ENCODE measurements around the gene HRAS.

Gene HRAS

DNA sequence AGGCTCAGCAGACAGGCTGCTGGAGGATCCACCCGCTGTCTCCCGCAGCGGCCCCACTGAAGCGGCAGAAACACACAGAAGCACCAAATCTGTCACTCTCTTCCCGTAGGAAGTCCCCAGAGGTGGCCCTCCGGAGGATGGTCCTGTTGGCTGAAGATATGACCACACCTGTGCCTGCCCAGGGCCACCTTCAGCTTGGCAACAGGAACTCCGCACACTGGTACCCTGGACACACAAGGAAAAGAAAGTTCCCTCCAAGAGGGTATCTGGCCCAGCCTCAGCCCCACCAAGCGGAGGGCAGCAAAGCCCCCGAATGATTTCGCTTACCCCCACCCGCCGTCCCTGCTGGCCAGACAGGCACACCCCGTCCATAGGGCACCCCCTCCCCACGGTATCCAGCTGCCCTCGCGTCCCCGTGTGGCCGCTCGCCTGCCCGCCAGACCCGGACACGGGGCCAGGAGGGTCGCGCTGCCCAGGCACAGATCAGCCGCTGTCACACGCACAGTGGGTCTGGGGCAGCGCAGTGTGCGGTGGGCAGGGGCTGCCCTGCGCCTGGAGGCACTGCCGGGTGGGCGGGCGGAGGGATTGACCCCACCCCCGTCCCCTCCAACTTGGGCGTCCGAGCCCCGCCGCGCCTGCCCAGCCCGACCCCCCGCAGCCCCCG is 32.4 kb upstream of the HRAS start:
- in situ Hi-C loops (cut with HindIII; ENCODE audit: low sequenced_read_pairs): no loop called here

DNA sequence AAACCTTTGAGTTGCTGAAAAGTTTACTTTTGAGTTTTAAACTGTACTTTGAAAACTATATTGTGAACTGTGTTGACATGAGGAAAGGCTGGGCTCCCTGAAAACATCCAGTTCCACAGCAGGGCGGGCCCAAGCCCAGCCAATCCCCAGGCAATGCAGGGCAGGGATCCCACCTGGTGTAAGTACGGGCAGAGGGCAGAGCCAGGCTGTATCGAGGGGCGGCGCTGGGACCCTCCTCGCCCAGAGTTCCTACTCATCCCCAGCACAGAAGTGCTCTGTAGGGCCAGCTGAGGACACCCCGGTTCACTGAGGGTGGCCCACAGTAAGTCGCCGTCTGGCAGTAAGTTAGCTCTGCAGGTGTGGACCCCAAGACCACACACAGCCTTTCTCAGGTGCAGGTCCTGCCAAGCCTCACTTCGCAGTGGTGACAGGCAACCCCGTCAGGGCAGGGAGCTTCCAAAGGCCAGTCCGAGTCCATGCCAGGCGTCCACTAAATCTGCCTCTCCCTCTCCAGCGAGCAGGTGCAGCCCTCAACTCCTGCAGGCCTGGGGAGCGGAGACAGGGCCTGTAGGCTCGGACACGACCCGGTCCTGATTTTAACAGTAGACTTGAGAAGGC is 31.7 kb upstream of the HRAS start:
- in situ Hi-C loops (cut with HindIII; ENCODE audit: low sequenced_read_pairs): no loop called here

DNA sequence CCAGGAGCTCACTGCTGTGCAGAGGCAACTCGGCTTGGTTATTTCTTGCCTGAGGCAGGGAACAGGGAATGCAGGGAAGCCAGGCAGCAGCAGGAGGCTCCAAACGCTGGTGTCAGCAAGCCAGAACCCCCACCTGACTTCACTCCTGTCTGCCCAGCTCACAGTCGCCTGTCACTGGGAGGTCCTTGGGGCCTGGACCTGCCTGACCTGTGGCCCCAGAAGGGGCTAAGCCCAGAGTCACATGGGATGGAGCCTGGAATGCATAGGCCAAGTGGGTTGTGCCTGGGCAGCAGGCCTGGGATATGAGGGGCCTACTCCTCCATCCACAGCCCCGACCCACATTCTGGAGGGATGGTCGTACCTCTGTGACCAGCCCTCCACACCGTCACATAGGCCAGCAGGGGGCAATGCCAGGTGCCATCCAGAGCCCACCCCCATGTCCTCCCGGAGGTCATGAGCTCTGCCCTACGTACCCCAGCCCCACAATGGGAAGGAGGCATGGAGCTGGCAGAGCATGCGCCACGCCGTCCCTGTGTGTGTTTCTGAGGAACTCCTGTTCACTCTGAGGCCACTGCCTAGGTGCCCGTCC is 30.6 kb upstream of the HRAS start:
- in situ Hi-C loops (cut with HindIII; ENCODE audit: low sequenced_read_pairs): no loop called here

DNA sequence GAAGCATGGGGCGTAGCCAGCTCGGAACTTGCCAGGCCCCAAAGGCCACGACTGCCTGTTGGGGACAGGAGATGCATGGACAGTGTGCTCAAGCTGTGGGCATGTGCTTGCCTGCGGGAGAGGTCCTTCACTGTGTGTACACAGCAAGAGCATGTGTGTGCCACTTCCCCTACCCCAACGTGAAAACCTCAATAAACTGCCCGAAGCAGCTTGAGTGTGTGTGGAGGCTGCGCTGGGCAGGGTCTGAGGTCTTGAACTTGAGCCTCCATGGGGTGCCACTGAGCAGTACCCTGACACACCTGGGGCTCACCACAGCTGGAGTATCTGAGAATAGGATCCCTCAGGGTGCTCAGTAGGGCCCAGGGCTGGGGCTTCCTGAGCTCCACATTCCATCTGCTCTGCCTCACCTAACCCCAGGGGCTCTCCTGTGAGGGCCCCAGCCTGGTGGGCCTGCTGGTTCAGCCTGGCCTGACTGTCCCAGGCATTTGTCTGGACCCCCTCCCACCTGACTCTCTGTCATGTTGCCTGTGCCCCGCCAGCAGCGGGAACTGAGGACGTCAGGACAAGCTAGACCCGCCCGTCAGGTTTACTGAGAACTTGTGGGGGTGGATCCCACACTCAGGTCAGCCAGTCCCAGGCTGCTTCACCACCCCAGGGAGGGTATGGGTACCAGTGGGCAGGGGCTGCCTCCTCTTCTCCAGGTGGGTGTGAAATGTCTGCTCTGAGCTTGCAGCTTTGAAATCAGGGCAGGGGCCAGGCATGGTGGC is 28.6 kb upstream of the HRAS start:
- in situ Hi-C loops (cut with HindIII; ENCODE audit: low sequenced_read_pairs): no loop called here

DNA sequence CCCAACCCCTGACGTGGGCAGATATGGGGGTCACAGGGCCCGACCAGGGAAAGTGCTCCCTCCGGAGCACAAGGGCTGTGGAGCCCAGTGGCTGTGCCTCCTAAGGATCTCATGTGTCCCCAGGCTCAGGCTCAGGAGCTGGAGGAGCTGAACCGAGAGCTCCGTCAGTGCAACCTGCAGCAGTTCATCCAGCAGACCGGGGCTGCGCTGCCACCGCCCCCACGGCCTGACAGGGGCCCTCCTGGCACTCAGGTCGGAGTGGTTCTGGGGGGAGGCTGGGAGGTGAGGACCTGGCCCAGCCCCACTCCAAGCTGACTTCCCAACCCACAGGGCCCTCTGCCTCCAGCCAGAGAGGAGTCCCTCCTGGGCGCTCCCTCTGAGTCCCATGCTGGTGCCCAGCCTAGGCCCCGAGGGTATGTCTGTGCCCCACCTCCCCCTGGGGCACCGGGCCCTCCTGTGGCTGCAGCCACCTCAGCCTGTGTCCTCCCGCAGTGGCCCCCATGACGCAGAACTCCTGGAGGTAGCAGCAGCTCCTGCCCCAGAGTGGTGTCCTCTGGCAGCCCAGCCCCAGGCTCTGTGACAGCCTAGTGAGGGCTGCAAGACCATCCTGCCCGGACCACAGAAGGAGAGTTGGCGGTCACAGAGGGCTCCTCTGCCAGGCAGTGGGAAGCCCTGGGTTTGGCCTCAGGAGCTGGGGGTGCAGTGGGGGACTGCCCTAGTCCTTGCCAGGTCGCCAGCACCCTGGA is 27.9 kb upstream of the HRAS start:
- in situ Hi-C loops (cut with HindIII; ENCODE audit: low sequenced_read_pairs): no loop called here

DNA sequence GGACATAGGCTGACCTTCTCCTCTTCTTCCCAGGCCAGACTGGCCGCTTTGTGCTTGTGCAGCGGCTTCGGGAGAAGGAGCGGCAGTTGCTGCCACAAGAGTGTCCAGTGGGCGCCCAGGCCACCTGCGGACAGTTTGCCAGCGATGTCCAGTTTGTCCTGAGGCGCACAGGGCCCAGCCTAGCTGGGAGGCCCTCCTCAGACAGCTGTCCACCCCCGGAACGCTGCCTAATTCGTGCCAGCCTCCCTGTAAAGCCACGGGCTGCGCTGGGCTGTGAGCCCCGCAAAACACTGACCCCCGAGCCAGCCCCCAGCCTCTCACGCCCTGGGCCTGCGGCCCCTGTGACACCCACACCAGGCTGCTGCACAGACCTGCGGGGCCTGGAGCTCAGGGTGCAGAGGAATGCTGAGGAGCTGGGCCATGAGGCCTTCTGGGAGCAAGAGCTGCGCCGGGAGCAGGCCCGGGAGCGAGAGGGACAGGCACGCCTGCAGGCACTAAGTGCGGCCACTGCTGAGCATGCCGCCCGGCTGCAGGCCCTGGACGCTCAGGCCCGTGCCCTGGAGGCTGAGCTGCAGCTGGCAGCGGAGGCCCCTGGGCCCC is 26.8 kb upstream of the HRAS start:
- in situ Hi-C loops (cut with HindIII; ENCODE audit: low sequenced_read_pairs): no loop called here

DNA sequence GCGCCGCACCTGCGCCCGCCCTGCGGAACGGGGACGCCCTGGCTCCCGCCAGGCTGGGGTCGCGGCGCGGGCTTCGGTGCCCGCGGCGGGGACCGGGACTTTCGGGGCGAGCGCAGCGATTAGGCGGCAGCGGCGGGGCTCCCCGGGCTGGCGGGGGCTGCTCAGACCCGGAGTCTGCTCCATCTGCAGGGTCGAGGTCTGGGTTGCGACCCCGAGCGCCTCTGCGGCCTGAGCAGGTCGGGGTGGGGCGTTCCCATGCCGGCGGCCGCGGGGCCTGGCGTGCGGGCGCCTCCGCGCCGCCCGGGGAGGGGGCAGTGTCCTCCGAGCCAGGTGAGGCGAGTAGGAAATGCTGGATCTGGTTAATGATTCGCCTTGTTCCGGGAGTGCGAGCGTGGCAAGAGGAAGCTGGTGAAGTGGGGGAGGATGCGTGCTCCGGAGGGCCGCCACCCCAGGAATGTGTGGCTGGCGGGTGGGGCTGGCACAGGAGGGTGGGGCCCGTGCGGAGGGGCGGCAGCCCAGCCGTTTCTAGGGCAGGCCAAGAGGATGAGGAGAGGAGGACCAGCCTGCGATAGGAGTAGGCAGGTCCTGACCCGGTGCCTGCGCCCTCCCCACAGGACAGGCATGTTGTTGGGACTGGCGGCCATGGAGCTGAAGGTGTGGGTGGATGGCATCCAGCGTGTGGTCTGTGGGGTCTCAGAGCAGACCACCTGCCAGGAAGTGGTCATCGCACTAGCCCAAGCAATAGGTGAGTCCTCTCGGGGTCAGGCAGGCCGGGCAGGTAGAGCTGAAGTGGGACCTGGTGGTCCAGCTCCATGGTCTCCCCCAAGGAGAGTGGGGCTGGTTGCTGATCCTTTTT is 26.0 kb upstream of the HRAS start:
- in situ Hi-C loops (cut with HindIII; ENCODE audit: low sequenced_read_pairs): no loop called here

DNA sequence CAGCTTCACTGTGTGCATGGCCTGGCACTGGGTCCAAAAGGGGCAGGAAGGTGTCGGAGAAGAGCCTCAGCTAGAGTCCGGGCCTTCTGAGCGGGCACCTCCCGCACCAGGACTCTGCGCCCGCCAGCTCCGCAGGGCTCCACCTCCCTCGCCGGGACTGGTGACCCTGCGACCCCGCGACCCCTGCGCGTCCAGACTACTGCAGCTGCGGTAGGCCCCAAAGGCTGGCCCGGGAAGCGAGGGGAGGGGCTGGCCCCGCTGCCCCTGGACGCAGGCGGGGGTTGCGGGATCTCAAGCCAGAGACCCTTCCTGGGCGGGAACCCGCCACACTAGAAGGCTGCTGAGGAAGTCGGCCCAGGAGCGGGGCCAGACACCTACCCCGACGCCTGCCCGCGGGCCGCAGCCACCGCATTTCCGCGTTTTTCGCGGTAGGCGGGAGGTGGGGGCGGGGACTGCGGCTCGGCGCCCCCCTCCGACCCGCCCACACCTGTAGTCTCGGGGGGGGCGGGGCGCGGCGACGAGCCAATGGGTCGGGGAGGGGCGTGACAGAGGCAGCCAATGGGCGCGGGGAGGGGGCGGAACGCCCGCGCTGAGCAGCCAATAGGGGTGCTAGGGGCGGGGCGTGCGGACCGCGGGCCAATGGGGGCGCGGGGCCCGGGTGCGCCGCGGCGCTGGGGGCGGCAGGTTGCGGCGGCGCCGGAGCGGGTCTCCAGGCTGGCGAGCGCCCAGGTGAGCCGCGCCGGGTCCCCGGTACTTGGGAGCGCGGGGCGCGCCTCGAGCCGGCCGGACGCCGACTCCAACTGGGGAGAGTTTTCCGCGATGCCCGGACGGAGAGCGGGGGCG is 25.1 kb upstream of the HRAS start, which contains the start of the genes LMNTD2 and RASSF7:
Gene LMNTD2 (minus strand): TSS at position 434 of the 843 bp plus-strand sequence. CDS start 22 bp downstream, at position 412.
Gene RASSF7 (plus strand): TSS at position 666 of the 843 bp plus-strand sequence. CDS start 799 bp downstream, outside the sequence.
- in situ Hi-C loops (cut with HindIII; ENCODE audit: low sequenced_read_pairs): no loop called here

DNA sequence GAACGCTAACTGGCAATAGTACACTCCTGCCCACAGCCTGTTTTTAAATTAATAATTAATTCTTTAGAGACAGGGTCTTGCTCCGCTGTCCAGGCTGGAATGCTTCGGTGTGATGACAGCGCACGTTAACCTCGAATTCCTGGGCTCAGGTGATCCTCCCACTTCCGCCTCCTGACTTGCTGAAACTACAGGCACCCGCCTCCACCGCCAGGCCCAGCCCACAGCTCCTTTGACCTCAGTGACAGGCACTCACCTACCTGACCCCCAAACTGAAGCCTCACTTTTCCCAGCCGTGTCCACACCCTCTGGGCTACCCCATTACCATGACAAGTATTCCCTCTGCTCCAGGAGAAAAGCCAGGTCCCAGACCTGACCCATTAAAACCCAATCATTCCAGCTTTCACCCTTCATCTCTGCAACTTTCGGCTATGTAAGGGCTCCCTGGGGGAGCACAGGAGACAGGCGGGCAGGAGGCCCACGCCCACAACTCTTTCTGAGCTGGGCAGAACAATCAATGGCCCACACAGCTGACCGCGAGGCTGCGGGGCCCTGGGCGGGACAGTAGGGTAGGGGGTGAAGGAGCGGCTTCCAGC is 24.4 kb upstream of the HRAS start:
- in situ Hi-C loops (cut with HindIII; ENCODE audit: low sequenced_read_pairs): no loop called here

DNA sequence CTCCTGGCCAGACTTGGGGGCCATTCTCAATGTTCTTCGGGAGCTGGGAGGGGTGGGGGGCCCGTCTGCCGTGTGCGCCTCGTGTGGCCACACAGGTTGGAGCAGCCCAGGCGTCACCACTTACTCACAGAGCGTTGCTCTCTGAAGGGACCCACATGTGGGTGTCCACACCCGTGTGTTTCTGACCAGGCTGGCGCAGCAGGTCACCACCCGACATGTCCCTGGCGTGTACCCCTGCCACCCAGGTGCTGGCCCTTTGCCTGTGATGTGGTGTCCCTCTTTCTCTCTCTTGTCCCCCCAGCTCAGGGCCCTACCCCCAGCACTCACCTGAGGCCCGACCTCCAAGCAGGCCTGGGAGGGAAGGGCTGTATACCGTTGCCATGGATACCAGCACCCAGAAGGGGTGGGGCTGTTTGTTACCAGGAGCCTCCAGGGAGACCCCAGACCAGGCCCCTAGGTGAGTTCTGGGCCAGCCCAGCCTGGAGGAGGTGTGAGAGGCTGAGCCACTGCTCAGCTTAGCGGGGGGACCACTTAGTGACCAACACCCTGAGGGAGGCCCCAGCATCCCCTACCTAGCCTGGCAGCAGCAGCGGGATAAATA is 23.7 kb upstream of the HRAS start:
- in situ Hi-C loops (cut with HindIII; ENCODE audit: low sequenced_read_pairs): no loop called here

DNA sequence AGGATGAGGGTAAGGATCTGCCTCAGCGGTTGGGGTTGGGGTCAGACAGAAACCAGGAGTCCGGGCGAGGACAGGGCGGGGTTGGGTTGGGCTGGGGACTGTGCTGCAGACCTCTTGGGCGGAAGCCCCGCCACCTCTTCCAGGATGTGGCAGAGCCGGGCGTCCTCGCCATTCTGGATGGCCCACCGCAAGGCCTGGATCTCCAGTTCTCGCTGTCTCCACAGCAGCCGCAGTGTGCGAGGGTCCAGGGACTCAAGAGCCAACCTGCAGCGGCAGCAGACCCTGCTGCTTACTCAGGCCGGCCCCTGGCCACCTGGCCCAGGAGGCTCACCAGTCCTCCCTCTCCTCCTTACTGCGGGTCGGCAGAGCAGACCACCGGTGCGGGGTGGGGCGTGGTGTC is 23.1 kb upstream of the HRAS start:
- in situ Hi-C loops (cut with HindIII; ENCODE audit: low sequenced_read_pairs): no loop called here

DNA sequence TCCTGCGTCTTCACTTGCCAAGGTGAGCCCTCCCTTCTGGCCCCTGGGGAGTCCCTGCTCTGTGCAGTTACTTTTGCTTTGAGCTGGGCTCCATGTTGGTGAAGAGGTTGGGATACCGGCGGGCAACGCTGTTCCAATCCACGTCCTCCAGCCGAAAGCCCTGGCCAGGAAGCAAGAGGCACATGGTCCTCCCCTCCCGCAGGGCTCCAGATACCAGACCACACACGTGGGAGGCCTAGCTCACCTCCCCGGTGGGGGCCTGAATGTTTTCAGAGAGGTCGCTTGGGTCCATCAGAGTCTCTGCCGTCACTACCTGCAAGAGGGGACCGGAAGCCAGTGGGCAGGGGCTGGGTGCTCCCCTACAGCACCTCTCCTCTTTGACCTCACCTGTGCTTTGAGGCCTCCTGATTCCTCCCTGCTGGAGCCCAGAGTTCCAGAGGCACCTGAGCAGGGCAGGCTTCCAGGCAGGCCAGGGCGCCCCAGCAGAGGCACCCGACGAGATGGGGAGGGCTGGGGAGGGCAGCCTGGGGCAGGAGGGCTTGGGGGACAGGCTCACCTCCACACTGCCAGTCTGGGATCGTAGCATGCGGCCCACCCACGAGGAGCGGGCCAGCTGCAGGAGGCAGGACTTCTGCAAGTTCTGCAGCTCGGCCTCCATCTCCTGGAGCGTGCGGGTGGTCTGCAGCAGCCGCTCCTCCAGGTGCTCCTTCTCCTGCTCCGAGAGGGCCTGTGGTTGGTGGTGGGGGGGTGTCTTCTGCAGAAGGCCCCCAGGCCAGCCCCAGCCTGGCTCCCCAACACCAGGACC is 22.2 kb upstream of the HRAS start:
- in situ Hi-C loops (cut with HindIII; ENCODE audit: low sequenced_read_pairs): no loop called here

DNA sequence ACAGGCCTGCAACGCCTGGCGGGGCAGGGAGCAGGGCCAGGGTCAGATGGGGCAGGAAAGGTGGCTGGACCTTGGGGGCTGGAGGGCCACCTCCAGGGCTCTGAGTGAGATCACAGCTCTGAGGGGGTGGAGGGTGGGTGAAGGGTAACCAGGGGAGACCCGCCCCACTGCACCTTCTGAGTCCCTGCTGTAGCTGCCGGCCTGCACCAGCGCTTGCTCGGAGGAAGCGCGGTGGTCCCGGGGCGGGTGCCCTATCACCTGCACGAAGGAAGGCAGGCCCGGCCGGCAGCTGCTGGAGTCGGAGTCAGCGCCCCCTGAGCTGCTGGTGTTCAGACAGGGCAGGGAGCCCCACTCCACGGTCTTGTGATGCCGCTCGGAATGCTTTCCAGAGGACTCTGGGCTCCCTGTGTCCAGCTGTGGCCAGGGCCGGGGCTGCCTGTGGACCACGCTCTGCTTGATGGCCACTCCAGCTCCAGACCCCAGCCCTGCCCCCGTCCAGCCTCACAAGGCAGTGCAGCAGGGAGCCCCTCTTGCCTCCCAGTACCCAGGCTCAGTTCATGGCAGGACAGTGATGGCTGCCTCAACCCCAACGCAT is 21.4 kb upstream of the HRAS start:
- in situ Hi-C loops (cut with HindIII; ENCODE audit: low sequenced_read_pairs): no loop called here

DNA sequence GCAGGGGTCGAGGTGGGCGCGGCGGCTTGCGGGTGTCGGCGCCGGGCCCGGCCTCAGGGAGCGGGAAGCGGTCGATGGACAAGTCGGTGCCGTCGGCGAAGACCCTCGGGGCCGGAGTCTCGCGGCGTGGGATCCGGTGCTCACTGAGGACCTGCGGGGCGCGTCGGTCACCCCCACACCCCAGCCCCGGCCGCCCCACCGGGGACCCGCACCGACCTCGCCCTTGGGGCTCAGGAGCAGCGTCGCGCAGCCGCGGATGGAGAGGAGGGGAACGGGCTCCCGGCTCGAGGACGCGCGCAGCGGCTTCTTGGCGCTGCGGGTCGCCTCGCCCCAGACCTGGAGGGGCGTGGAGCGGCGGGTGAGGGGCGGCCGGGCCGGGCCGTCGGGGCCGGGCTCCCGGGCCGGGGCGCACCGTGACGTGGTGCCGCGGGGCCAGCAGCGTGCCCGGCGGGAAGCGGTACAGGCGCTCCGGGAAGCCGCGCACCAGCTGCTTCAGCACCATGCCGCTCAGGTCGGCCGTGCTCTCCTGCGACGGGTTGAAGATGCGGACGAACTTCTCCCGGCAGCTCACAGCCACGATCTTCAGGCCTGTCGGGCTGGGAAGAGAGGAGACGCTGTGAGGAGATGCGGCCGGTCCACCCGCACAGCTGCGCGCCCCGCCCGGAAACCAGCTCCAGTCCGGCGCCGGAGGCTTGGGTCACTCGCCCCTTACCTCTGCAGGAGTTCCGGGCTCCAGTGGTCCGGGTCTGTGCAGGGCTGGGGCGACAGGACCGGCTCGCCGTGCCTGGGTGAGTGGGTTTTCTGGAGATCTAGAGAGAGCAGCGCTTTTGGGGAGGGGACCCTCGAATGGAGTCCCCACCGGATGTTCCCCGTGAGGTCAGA is 20.6 kb upstream of the HRAS start:
- in situ Hi-C loops (cut with HindIII; ENCODE audit: low sequenced_read_pairs): no loop called here

DNA sequence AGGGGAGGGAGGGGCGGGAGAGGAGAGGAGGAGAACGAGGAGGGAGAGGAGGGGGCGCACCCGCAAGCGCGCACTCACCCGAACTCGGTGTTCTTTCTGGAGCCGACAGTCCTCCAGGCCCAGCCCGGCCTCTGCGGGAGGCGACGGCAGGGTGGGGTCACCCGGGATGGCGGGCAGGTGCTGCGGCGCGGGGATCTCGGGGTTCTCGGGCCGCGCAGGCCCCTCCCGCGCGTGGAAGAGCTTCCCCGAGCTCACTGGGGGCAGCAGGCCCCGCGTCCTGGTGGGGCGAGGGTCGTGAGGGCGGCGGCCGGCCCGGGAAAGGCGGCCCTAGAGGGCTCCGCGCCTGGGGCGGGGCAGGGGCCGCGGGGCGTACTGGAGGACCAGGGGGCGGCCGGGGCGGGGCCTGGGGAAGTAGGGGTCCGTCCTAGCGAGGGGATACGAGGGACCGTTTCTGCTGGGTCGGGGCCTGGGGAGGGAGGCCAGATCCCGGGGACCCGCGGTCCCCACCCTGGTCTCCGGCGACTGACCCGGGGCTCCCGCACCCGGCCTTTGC is 19.9 kb upstream of the HRAS start:
- in situ Hi-C loops (cut with HindIII; ENCODE audit: low sequenced_read_pairs): no loop called here
